ENCODE results near the gene TFPI2. TPM values are rescaled to one million over a fixed set of nuclear protein-coding genes. Genes with fewer than 3 reads are reported as not detected.

TFPI2 gene
- total RNA-seq, 3 donors from 2014 or later (not counting 1 experiment from before 2014, with no cell fraction given): not detected

GRCh38 chr7:93855797-93856196, 34.8 kb downstream of the TFPI2 start:
- H3K36me3 Mint-ChIP-seq: no peaks in the 10 kb centered on the region
- DNase-seq (no peak), ATAC-seq (no peak)
- peaks cover 6 to 34% of the 10 kb centered on the region in 2 donors for H3K27me3 Mint-ChIP-seq (ENCODE audit: low read depth in 2 of 2)
- no peak for TF ChIP-seq CTCF (IDR thresholded peaks at IDR 0.05)
- H3K4me1 Mint-ChIP-seq: no peaks in the 10 kb centered on the region
- peaks cover 0 to 3% of the 10 kb centered on the region in 2 donors for H3K9me3 Mint-ChIP-seq
- H3K4me3 ChIP-seq (ENCODE audit: low read length): no peak overlapping the region
- H3K27ac Mint-ChIP-seq: no peak overlapping the region
- H3K36me3 ChIP-seq (ENCODE audit: control insufficient read depth, insufficient read depth, low read length): no peaks in the 10 kb centered on the region
- no CpG with 5 or more reads among the region's 1 CpG for WGBS (ENCODE audit: insufficient coverage)
- peaks cover 2% of the 10 kb centered on the region for H3K27me3 ChIP-seq (ENCODE audit: control insufficient read depth, insufficient read depth, low read length)
- H3K4me1 ChIP-seq (ENCODE audit: control insufficient read depth, insufficient read depth, low read length): no peaks in the 10 kb centered on the region
- no peaks in the 10 kb centered on the region for H3K9me3 ChIP-seq (ENCODE audit: control insufficient read depth, insufficient read depth, low read length)
- no peak overlapping the region for H3K4me3 Mint-ChIP-seq
- intact Hi-C loops (cut with micrococcal nuclease): no loop called here
- H3K27ac ChIP-seq (ENCODE audit: low read length): no peak overlapping the region

DNA sequence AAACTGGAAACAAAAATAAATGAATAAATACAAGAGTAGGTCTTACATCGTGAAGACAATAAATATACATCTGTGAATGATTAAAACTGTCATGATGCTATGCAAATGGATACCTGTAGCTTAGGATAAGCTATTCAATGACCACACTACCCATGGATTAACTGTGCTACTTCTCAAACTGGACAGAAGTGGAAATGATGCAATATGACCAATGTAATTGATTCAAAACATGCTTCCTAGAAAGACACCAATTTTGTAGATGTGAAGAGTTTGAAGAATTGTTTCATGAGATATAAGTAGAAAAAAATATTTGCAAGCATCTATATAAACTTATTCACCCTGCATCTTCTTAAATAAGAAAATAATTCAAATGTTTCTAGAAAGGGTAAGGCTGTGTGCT, 36.1 kb downstream of the TFPI2 start:
- ATAC-seq (no peak), DNase-seq (no peak)
- Histone ChIP-seq H3K27ac (ENCODE audit: low read length) (no peak overlapping the region), H3K9me3 (ENCODE audit: control insufficient read depth, insufficient read depth, low read length) (no peaks in the 10 kb centered on the region), H3K4me3 (ENCODE audit: low read length) (no peak overlapping the region), H3K4me1 (ENCODE audit: control insufficient read depth, insufficient read depth, low read length) (no peaks in the 10 kb centered on the region), H3K36me3 (ENCODE audit: control insufficient read depth, insufficient read depth, low read length) (no peaks in the 10 kb centered on the region), H3K27me3 (ENCODE audit: control insufficient read depth, insufficient read depth, low read length) (peaks cover 2% of the 10 kb centered on the region)
- intact Hi-C loops (cut with micrococcal nuclease): no loop called here
- Mint-ChIP-seq H3K36me3 (no peaks in the 10 kb centered on the region), H3K9me3 (peaks cover 0 to 3% of the 10 kb centered on the region in 2 donors), H3K27ac (no peak overlapping the region), H3K4me1 (no peaks in the 10 kb centered on the region), H3K4me3 (no peak overlapping the region), H3K27me3 (ENCODE audit: low read depth in 2 of 2) (peaks cover 6 to 33% of the 10 kb centered on the region in 2 donors)
- TF ChIP-seq CTCF (IDR thresholded peaks at IDR 0.05): no peak
- no CpG with 5 or more reads among the region's 1 CpG for WGBS (ENCODE audit: insufficient coverage)

- Mint-ChIP-seq H3K9me3 (peaks cover 0 to 6% of the 10 kb centered on the region in 2 donors), H3K36me3 (no peaks in the 10 kb centered on the region), H3K27me3 (ENCODE audit: low read depth in 2 of 2) (peaks cover 9 to 15% of the 10 kb centered on the region in 2 donors), H3K27ac (no peak overlapping the region), H3K4me1 (no peaks in the 10 kb centered on the region), H3K4me3 (no peak overlapping the region)
- Histone ChIP-seq H3K27me3 (ENCODE audit: control insufficient read depth, insufficient read depth, low read length) (peaks cover 2% of the 10 kb centered on the region), H3K9me3 (ENCODE audit: control insufficient read depth, insufficient read depth, low read length) (no peaks in the 10 kb centered on the region), H3K27ac (ENCODE audit: low read length) (no peak overlapping the region), H3K4me3 (ENCODE audit: low read length) (no peak overlapping the region), H3K4me1 (ENCODE audit: control insufficient read depth, insufficient read depth, low read length) (no peaks in the 10 kb centered on the region), H3K36me3 (ENCODE audit: control insufficient read depth, insufficient read depth, low read length) (no peaks in the 10 kb centered on the region)
- intact Hi-C loops (cut with micrococcal nuclease): no loop called here
- 75% methylated on average over 1 of the region's 2 CpGs for WGBS (ENCODE audit: insufficient coverage)
- no peak for DNase-seq
- no peak for ATAC-seq
- TF ChIP-seq CTCF (IDR thresholded peaks at IDR 0.05): no peak
Observed at GRCh38 chr7:93851536-93851935, 39.0 kb downstream of the TFPI2 start.

- H3K9me3 Mint-ChIP-seq: peaks cover 0 to 3% of the 10 kb centered on the region in 2 donors
- H3K4me3 Mint-ChIP-seq: no peak overlapping the region
- H3K4me1 Mint-ChIP-seq: no peaks in the 10 kb centered on the region
- WGBS (ENCODE audit: insufficient coverage): 80% methylated on average over 1 of the region's 1 CpG
- ATAC-seq (no peak), DNase-seq (no peak)
- H3K27me3 ChIP-seq (ENCODE audit: control insufficient read depth, insufficient read depth, low read length): no peaks in the 10 kb centered on the region
- no peaks in the 10 kb centered on the region for H3K36me3 Mint-ChIP-seq
- H3K4me1 ChIP-seq (ENCODE audit: control insufficient read depth, insufficient read depth, low read length): no peaks in the 10 kb centered on the region
- TF ChIP-seq CTCF (IDR thresholded peaks at IDR 0.05): no peak
- H3K27ac ChIP-seq (ENCODE audit: low read length): no peak overlapping the region
- H3K27ac Mint-ChIP-seq: no peak overlapping the region
- no peaks in the 10 kb centered on the region for H3K9me3 ChIP-seq (ENCODE audit: control insufficient read depth, insufficient read depth, low read length)
- H3K36me3 ChIP-seq (ENCODE audit: control insufficient read depth, insufficient read depth, low read length): no peaks in the 10 kb centered on the region
- intact Hi-C loops (cut with micrococcal nuclease): no loop called here
- no peak overlapping the region for H3K4me3 ChIP-seq (ENCODE audit: low read length)
- no peaks in the 10 kb centered on the region for H3K27me3 Mint-ChIP-seq (ENCODE audit: low read depth in 2 of 2)
Observed at GRCh38 chr7:93843260-93843659, 47.3 kb downstream of the TFPI2 start.
